SK-N-SH (cell line): Measurements from ENCODE around the gene LRRC56.

Experiments used
- CTCF ChIP-seq: fragments of 200-600 bp; sonication (generic); IDR thresholded peaks from 2 replicates; pipeline ENCODE4 v1.6.1; 2017; ENCODE audit warnings: antibody characterized with exemption, mild to moderate bottlenecking, moderate library complexity
- EZH2phosphoT487 ChIP-seq: fragments of 200-600 bp; sonication (generic); IDR thresholded peaks from 2 replicates; pipeline ENCODE4 v1.6.1; 2017; ENCODE audit warnings: low read depth, mixed run types, mild to moderate bottlenecking, antibody characterized with exemption, moderate library complexity, borderline replicate concordance
- JUND ChIP-seq: IDR thresholded peaks from 2 replicates; pipeline ENCODE4 v1.4.0; 2012
- NFIC ChIP-seq: IDR thresholded peaks from 2 replicates; pipeline ENCODE4 v1.4.0; 2012; ENCODE audit warnings: borderline replicate concordance
- POLR2AphosphoS5 ChIP-seq: IDR thresholded peaks from 2 replicates; pipeline ENCODE4 v1.6.1; 2012; ENCODE audit warnings: low read depth, low read length
- RFX5 ChIP-seq: IDR thresholded peaks from 2 replicates; pipeline ENCODE4 v1.6.1; 2012; ENCODE audit warnings: mild to moderate bottlenecking, improper control_type of control experiment, low read length
- USF1 ChIP-seq: IDR thresholded peaks from 2 replicates; pipeline ENCODE4 v1.4.0; 2012; ENCODE audit warnings: low read depth, borderline replicate concordance

DNA sequence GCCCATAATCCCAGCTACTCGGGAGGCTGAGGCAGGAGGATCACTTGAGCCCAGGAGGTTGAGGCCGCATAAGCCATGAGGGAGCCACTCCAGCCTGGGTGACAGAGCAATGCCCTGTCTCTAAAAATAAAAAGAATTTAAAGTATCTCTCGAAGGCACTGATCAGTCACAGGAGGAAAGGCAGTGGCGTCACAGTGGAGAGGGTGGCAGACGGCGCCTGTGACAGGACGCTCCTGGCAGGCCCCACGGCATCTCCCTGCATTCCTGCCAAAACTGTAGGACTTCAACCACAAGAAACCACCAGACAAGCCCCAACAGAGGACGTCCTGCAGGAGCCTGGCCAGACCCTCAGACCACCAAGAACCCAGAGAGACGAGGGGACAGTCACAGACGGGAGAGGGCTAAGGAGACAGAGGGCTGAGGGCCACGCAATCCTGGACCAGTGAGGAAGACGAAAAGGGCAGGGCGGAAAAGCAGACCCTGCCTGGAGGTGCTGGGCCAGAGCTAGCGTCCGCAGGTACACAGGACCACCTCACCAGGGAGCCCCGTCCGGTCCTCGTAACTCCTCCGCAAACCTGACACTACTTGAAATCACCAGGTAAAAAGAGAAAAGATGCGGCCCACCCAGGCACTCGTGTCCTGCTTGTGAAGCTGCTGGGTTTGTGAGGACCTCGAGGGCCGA lies 36.2 kb upstream of the LRRC56 start:
- TF ChIP-seq JUND (no peak), CTCF (no peak), POLR2AphosphoS5 (no peak), EZH2phosphoT487 (no peak), USF1 (no peak), NFIC (no peak), RFX5 (no peak)
